Endothelial cell of umbilical vein (primary cell): ENCODE results near the gene RPEL1.

ENCODE experiments used
- EZH2 ChIP-seq: IDR thresholded peaks from 2 replicates; pipeline ENCODE4 v1.6.1; 2012; ENCODE audit warnings: borderline replicate concordance, low read depth, mild to moderate bottlenecking, moderate library complexity, low read length, inconsistent platforms; ENCODE audit not compliant: severe bottlenecking
- FOS ChIP-seq: IDR thresholded peaks from 2 replicates; pipeline ENCODE4 v1.6.1; 2011; ENCODE audit warnings: mild to moderate bottlenecking, low read length, moderate library complexity, borderline replicate concordance; ENCODE audit not compliant: insufficient read depth
- JUN ChIP-seq: IDR thresholded peaks from 2 replicates; pipeline ENCODE4 v1.6.1; 2011; ENCODE audit warnings: borderline replicate concordance, low read depth; ENCODE audit not compliant: insufficient read length, insufficient read depth
- MYC ChIP-seq: IDR thresholded peaks from one replicate; pipeline ENCODE4 v1.6.1; 2011; ENCODE audit warnings: mild to moderate bottlenecking, low read depth, low read length
- POLR2A ChIP-seq: IDR thresholded peaks from 2 replicates; pipeline ENCODE4 v1.6.1; 2012; ENCODE audit warnings: low read depth, mild to moderate bottlenecking, control low read depth, low read length
- POLR2AphosphoS5 ChIP-seq: IDR thresholded peaks from 2 replicates; pipeline ENCODE4 v1.6.1; 2012; ENCODE audit warnings: low read depth, mild to moderate bottlenecking, control low read depth, low read length, moderate library complexity; ENCODE audit not compliant: insufficient read depth
- TF ChIP-seq, protein P1 (sequence below), 2 donors: IDR thresholded peaks; 1 replicate in 1 of 2; 2 replicates in 1 of 2; pipeline ENCODE4 v1.5.1; 2011; ENCODE audit warnings: low read length in 2 of 2, mild to moderate bottlenecking in 2 of 2, moderate library complexity in 2 of 2, control low read depth in 1 of 2, inconsistent platforms in 1 of 2, low read depth in 1 of 2; ENCODE audit not compliant: insufficient read depth in 1 of 2; ENCODE audit errors: extremely low read depth in 1 of 2
- TF ChIP-seq, protein P2 (sequence below): IDR thresholded peaks from 2 replicates; pipeline ENCODE4 v1.6.1; 2011; ENCODE audit not compliant: insufficient read depth, insufficient read length

DNA sequence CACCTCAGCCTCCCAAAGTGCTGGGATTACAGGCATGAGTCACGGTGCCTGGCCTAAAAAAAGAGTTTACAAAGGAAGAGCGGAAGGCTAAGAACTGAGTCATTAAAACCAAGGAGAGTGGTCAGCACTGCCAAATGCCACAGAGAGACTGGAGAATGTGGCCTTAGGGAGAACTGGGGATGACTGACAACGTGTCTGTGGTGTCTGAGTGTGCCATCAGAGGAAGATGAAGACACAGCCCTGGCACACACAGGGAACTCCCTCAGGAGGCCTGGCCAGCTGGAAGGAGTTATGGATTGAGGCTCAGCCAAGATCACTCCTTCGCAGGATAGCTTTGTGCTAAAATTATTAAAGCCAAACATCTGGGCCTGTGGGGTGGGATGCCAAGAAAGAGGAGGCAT lies 27.4 kb downstream of the RPEL1 start:
- no peak for TF ChIP-seq POLR2A
- TF ChIP-seq, protein P1, sequence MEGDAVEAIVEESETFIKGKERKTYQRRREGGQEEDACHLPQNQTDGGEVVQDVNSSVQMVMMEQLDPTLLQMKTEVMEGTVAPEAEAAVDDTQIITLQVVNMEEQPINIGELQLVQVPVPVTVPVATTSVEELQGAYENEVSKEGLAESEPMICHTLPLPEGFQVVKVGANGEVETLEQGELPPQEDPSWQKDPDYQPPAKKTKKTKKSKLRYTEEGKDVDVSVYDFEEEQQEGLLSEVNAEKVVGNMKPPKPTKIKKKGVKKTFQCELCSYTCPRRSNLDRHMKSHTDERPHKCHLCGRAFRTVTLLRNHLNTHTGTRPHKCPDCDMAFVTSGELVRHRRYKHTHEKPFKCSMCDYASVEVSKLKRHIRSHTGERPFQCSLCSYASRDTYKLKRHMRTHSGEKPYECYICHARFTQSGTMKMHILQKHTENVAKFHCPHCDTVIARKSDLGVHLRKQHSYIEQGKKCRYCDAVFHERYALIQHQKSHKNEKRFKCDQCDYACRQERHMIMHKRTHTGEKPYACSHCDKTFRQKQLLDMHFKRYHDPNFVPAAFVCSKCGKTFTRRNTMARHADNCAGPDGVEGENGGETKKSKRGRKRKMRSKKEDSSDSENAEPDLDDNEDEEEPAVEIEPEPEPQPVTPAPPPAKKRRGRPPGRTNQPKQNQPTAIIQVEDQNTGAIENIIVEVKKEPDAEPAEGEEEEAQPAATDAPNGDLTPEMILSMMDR (IDR thresholded peaks at IDR 0.05; ENCODE audit: extremely low read depth in 1 of 2, insufficient read depth in 1 of 2, low read depth in 1 of 2, low read length in 2 of 2): no peak
- no peak for TF ChIP-seq EZH2
- peak; percentile 29 for TF ChIP-seq POLR2AphosphoS5
- TF ChIP-seq JUN: peak; percentile 45
- no peak for TF ChIP-seq MYC
- peak; percentile 71 for TF ChIP-seq FOS
- TF ChIP-seq, protein P2, sequence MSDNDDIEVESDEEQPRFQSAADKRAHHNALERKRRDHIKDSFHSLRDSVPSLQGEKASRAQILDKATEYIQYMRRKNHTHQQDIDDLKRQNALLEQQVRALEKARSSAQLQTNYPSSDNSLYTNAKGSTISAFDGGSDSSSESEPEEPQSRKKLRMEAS: no peak
